Activated B cell treated with CpG ODN at 0.5 μM for 24 hours (primary cell): Measurements from ENCODE around the gene CADM3. TPM values are rescaled to one million over a fixed set of nuclear protein-coding genes. Genes with fewer than 3 reads are reported as not detected.
A peak's percentile ranks its signal among the peaks of the same experiment; 100 is the strongest.

Experiments used
- ATAC-seq: fragments of 200-7000 bp; cut with Tn5 transposase; one replicate; pipeline ENCODE4 v1.10.0; 2021; ENCODE audit warnings: low read depth, mild to moderate bottlenecking, moderate library complexity
- CTCF ChIA-PET: fragments of 350-600 bp; sonication (Branson Sonifier 250); formaldehyde crosslinking; loops from one replicate; lab custom pipeline; 2021; ENCODE audit warnings: antibody characterized with exemption; lab: Charles Lee
- POLR2A ChIA-PET: fragments of 350-600 bp; sonication (Branson Sonifier 250); formaldehyde crosslinking; loops from one replicate; lab custom pipeline; 2021; ENCODE audit warnings: antibody characterized with exemption; lab: Charles Lee
- DNase-seq: peaks from one replicate; pipeline ENCODE4 v3.0.0; 2022
- H3K27ac Mint-ChIP-seq: one replicate; pipeline ENCODE4 v1.8.0; 2020; ENCODE audit warnings: mixed read lengths
- H3K27me3 Mint-ChIP-seq: one replicate; pipeline ENCODE4 v1.8.0; 2021; ENCODE audit warnings: mixed read lengths
- H3K36me3 Mint-ChIP-seq: one replicate; pipeline ENCODE4 v1.8.0; 2021; ENCODE audit warnings: low read depth, mixed read lengths
- H3K4me1 Mint-ChIP-seq: one replicate; pipeline ENCODE4 v1.8.0; 2021; ENCODE audit warnings: mixed read lengths
- H3K4me3 Mint-ChIP-seq: one replicate; pipeline ENCODE4 v1.8.0; 2020; ENCODE audit warnings: mild to moderate bottlenecking, mixed read lengths
- H3K9me3 Mint-ChIP-seq: one replicate; pipeline ENCODE4 v1.8.0; 2020; ENCODE audit warnings: mixed read lengths
- CTCF ChIP-seq: fragments of 200-600 bp; IDR thresholded peaks from one replicate; pipeline ENCODE4 v1.8.0; 2022; ENCODE audit warnings: antibody characterized with exemption, mild to moderate bottlenecking
- intact Hi-C: fragments of 100-400 bp; cut with micrococcal nuclease; formaldehyde crosslinking; loops from one replicate; pipeline ENCODE4 v1.15.1; 2024
- total RNA-seq: library from RNA; stranded (reverse); gene quantifications from 2 replicates; pipeline ENCODE4 v1.2.3, GENCODE V29; 2022

The CADM3 gene
- total RNA-seq, 1 donor from 2014 or later = 0.84 TPM

GRCh38 chr1:159172614-159173291, 1.3 kb downstream of the CADM3 start:
- Mint-ChIP-seq H3K27ac (no peak overlapping the region), H3K4me1 (peaks cover 18% of the 10 kb centered on the region), H3K4me3 (peak overlapping the region; percentile 28), H3K27me3 (peaks cover 29% of the 10 kb centered on the region), H3K9me3 (no peaks in the 10 kb centered on the region), H3K36me3 (peaks cover 3% of the 10 kb centered on the region)
- ChIA-PET POLR2A (no interaction called here), CTCF (no interaction called here)
- DNase-seq (no peak), ATAC-seq (no peak)
- no peak for TF ChIP-seq CTCF
- intact Hi-C loops = loop anchor here (2.0 kb wide), 1 partner anchor 14 kb away; no protein-coding TSS in a partner anchor

- CTCF ChIA-PET = no interaction called here
- H3K27me3 Mint-ChIP-seq = peaks cover 29% of the 10 kb centered on the region
- no peak for TF ChIP-seq CTCF
- H3K4me1 Mint-ChIP-seq = peaks cover 18% of the 10 kb centered on the region
- POLR2A ChIA-PET = interaction anchor here (0.5 kb wide), 1 partner anchor 8 kb away, joined by 3 read pairs; no protein-coding TSS in a partner anchor
- H3K27ac Mint-ChIP-seq = no peak overlapping the region
- ATAC-seq (no peak), DNase-seq (no peak)
- H3K4me3 Mint-ChIP-seq = peak overlapping the region; percentile 6
- H3K9me3 Mint-ChIP-seq = no peaks in the 10 kb centered on the region
- intact Hi-C loops = loop anchor here (2.0 kb wide), 1 partner anchor 13 kb away; no protein-coding TSS in a partner anchor
- H3K36me3 Mint-ChIP-seq = peaks cover 5% of the 10 kb centered on the region
Measured at GRCh38 chr1:159173320-159173719, 1.9 kb downstream of the CADM3 start.

- Mint-ChIP-seq H3K4me3 (no peak overlapping the region), H3K9me3 (no peaks in the 10 kb centered on the region), H3K27ac (no peak overlapping the region), H3K4me1 (peaks cover 18% of the 10 kb centered on the region), H3K27me3 (peaks cover 26% of the 10 kb centered on the region), H3K36me3 (peaks cover 5% of the 10 kb centered on the region)
- DNase-seq = no peak
- ChIA-PET CTCF (no interaction called here), POLR2A (interaction anchor here (1.3 kb wide), 1 partner anchor 12 kb away, joined by 3 read pairs; no protein-coding TSS in a partner anchor)
- no peak for TF ChIP-seq CTCF
- ATAC-seq = no peak
- intact Hi-C loops = no loop called here
Measured at GRCh38 chr1:159175571-159175970, 4.2 kb downstream of the CADM3 start.

- POLR2A ChIA-PET = no interaction called here
- DNase-seq = no peak
- Mint-ChIP-seq H3K4me1 (peaks cover 12% of the 10 kb centered on the region), H3K36me3 (peaks cover 5% of the 10 kb centered on the region), H3K9me3 (no peaks in the 10 kb centered on the region), H3K27ac (no peak overlapping the region), H3K27me3 (peaks cover 18% of the 10 kb centered on the region), H3K4me3 (no peak overlapping the region)
- CTCF ChIA-PET = no interaction called here
- TF ChIP-seq CTCF = no peak
- intact Hi-C loops = no loop called here
- ATAC-seq = peak; percentile 40
Measured at GRCh38 chr1:159177272-159177907, 6.0 kb downstream of the CADM3 start.

- ChIA-PET POLR2A (no interaction called here), CTCF (no interaction called here)
- H3K4me3 Mint-ChIP-seq = no peak overlapping the region
- peaks cover 2% of the 10 kb centered on the region for H3K27me3 Mint-ChIP-seq
- H3K4me1 Mint-ChIP-seq = peaks cover 5% of the 10 kb centered on the region
- DNase-seq (no peak), ATAC-seq (no peak)
- no peak for TF ChIP-seq CTCF
- H3K27ac Mint-ChIP-seq = no peak overlapping the region
- H3K36me3 Mint-ChIP-seq = peaks cover 2% of the 10 kb centered on the region
- intact Hi-C loops = loop anchor here (2.0 kb wide), 1 partner anchor 15 kb away; no protein-coding TSS in a partner anchor
- no peaks in the 10 kb centered on the region for H3K9me3 Mint-ChIP-seq
Measured at GRCh38 chr1:159179906-159180305, 8.5 kb downstream of the CADM3 start.
